H1 (cell line): Measurements from ENCODE around the gene KTI12. TPM values are rescaled to one million over a fixed set of nuclear protein-coding genes. Genes with fewer than 3 reads are reported as not detected.
"Not testable (repeated sequence)": the region's sequence is repeated elsewhere in the genome, so short reads cannot be mapped to it uniquely, and the experiment has no call there.

Experiments
- CTCF ChIA-PET: fragments of 300-600 bp; sonication (Branson Sonifier 250); formaldehyde crosslinking; loops from one replicate; lab custom pipeline; 2021; ENCODE audit not compliant: partially characterized antibody; lab: Charles Lee
- POLR2A ChIA-PET: fragments of 300-600 bp; sonication (Branson Sonifier 250); formaldehyde crosslinking; loops from one replicate; lab custom pipeline; 2021; ENCODE audit warnings: inconsistent platforms; ENCODE audit not compliant: partially characterized antibody; lab: Charles Lee
- DNase-seq, 2 experiments: peaks; one replicate each; pipeline versions ENCODE4 v3.0.0 to v3.0.0-alpha.2; 2010 to 2022; ENCODE audit warnings: low spot score in 2 of 2, low read depth in 1 of 2, mixed read lengths in 1 of 2
- FAIRE-seq: peaks from 2 replicates; lab custom pipeline; 2011; peaks lifted over from hg19 to GRCh38; lab: Jason Lieb, UNC
- H2AFZ ChIP-seq: 2 replicates; pipeline ENCODE4 v1.8.1; 2012; ENCODE audit warnings: low read length, inconsistent platforms
- H2AK5ac ChIP-seq: 2 replicates; pipeline ENCODE4 v1.6.1; 2013; ENCODE audit warnings: low read depth, low read length
- H2BK120ac ChIP-seq: replicated peaks from 2 replicates; pipeline ENCODE3; 2013; ENCODE audit warnings: low read depth, low read length, inconsistent platforms
- H2BK12ac ChIP-seq: 2 replicates; pipeline ENCODE4 v1.6.1; 2013; ENCODE audit warnings: low read depth, low read length
- H2BK15ac ChIP-seq: 2 replicates; pipeline ENCODE4 v1.6.1; 2013; ENCODE audit warnings: low read length
- H2BK20ac ChIP-seq: 2 replicates; pipeline ENCODE4 v1.6.1; 2013; ENCODE audit warnings: low read length
- H2BK5ac ChIP-seq: 2 replicates; pipeline ENCODE4 v1.6.1; 2013; ENCODE audit warnings: low read depth, low read length
- H3K14ac ChIP-seq: 2 replicates; pipeline ENCODE4 v1.6.1; 2013; ENCODE audit warnings: inconsistent platforms; ENCODE audit not compliant: insufficient read length
- H3K18ac ChIP-seq: 2 replicates; pipeline ENCODE4 v1.6.1; 2013; ENCODE audit warnings: low read length; ENCODE audit errors: extremely low read depth
- H3K23ac ChIP-seq: 2 replicates; pipeline ENCODE4 v1.6.1; 2013; ENCODE audit warnings: inconsistent platforms; ENCODE audit not compliant: insufficient read length
- H3K23me2 ChIP-seq: 2 replicates; pipeline ENCODE4 v1.6.1; 2013; ENCODE audit warnings: low read depth, low read length
- H3K27ac ChIP-seq: 2 replicates; pipeline ENCODE4 v1.6.1; 2011; ENCODE audit warnings: low read depth, low read length, inconsistent platforms
- H3K27me3 ChIP-seq, 4 experiments: replicated peaks in 1 of 4; 1 replicate in 1 of 4; 2 replicates in 3 of 4; pipeline versions ENCODE4 v1.6.1 to v1.8.1; 2011 to 2013; ENCODE audit warnings: low read length in 3 of 4, mild to moderate bottlenecking in 3 of 4, inconsistent platforms in 2 of 4, mixed read lengths in 2 of 4, moderate library complexity in 1 of 4; ENCODE audit not compliant: control insufficient read depth in 3 of 4, insufficient read depth in 3 of 4; ENCODE audit errors: extremely low read depth in 1 of 4
- H3K36me3 ChIP-seq, 4 experiments: 2 replicates each; pipeline versions ENCODE4 v1.6.1 to v1.8.1; 2011 to 2013; ENCODE audit warnings: mild to moderate bottlenecking in 4 of 4, low read length in 3 of 4, moderate library complexity in 2 of 4, control low read depth in 1 of 4, inconsistent platforms in 1 of 4; ENCODE audit not compliant: insufficient read depth in 4 of 4, control insufficient read depth in 2 of 4
- H3K4ac ChIP-seq: replicated peaks from 2 replicates; pipeline ENCODE3; 2013; ENCODE audit warnings: low read length, low read depth, mixed read lengths, inconsistent platforms; ENCODE audit not compliant: insufficient read length
- H3K4me1 ChIP-seq, 4 experiments: replicated peaks in 1 of 4; 1 replicate in 1 of 4; 2 replicates in 3 of 4; pipeline versions ENCODE4 v1.6.1 to v1.8.1; 2011 to 2013; ENCODE audit warnings: low read length in 3 of 4, inconsistent platforms in 2 of 4, mixed read lengths in 1 of 4; ENCODE audit not compliant: insufficient read depth in 4 of 4, control insufficient read depth in 3 of 4
- H3K4me2 ChIP-seq, 2 experiments: 2 replicates each; pipeline versions ENCODE4 v1.6.1 to v1.8.1; 2011 to 2013; ENCODE audit warnings: low read depth in 2 of 2, low read length in 2 of 2, control low read depth in 1 of 2, inconsistent platforms in 1 of 2, mild to moderate bottlenecking in 1 of 2; ENCODE audit not compliant: insufficient read depth in 1 of 2
- H3K4me3 ChIP-seq, 4 experiments: fragments of 200-600, 300-600 bp in 1 of 4; sonication (generic), shearing (Covaris generic), sonication (Bioruptor Twin) in 1 of 4; 2 replicates each; pipeline versions ENCODE4 v1.5.1 to v1.8.1; 2011 to 2016; ENCODE audit warnings: low read length in 4 of 4, low read depth in 3 of 4, control low read depth in 2 of 4, inconsistent platforms in 2 of 4, mild to moderate bottlenecking in 2 of 4, mixed read lengths in 1 of 4, moderate library complexity in 1 of 4; ENCODE audit not compliant: insufficient read depth in 2 of 4; ENCODE audit errors: extremely low read depth in 1 of 4
- H3K56ac ChIP-seq: replicated peaks from 2 replicates; pipeline ENCODE3; 2013; ENCODE audit warnings: low read depth, mild to moderate bottlenecking, mixed read lengths, low read length, inconsistent platforms; ENCODE audit not compliant: insufficient read length
- H3K79me1 ChIP-seq: 2 replicates; pipeline ENCODE4 v1.6.1; 2013; ENCODE audit warnings: low read depth, low read length, control low read depth
- H3K79me2 ChIP-seq, 2 experiments: 2 replicates each; pipeline versions ENCODE4 v1.6.1 to v1.8.1; 2012 to 2013; ENCODE audit warnings: low read length in 2 of 2, mild to moderate bottlenecking in 2 of 2, inconsistent platforms in 1 of 2; ENCODE audit not compliant: insufficient read depth in 2 of 2, control insufficient read depth in 1 of 2
- H3K9ac ChIP-seq, 4 experiments: replicated peaks in 1 of 4; 1 replicate in 1 of 4; 2 replicates in 3 of 4; pipeline versions ENCODE4 v1.6.1 to v1.8.1; 2011 to 2013; ENCODE audit warnings: low read depth in 3 of 4, low read length in 3 of 4, control low read depth in 2 of 4, mild to moderate bottlenecking in 2 of 4, moderate library complexity in 2 of 4, inconsistent platforms in 1 of 4; ENCODE audit errors: extremely low read depth in 1 of 4
- H3K9me3 ChIP-seq, 2 experiments: 2 replicates each; pipeline versions ENCODE4 v1.6.1 to v1.8.1; 2012 to 2013; ENCODE audit warnings: mild to moderate bottlenecking in 2 of 2, moderate library complexity in 2 of 2, control low read depth in 1 of 2, inconsistent platforms in 1 of 2, low read depth in 1 of 2, low read length in 1 of 2, mixed read lengths in 1 of 2; ENCODE audit not compliant: insufficient read depth in 2 of 2
- H4K20me1 ChIP-seq, 2 experiments: replicated peaks in 1 of 2; 2 replicates each; pipeline versions ENCODE3 to v1.8.1; 2011 to 2013; ENCODE audit warnings: inconsistent platforms in 2 of 2, low read length in 2 of 2, mild to moderate bottlenecking in 1 of 2; ENCODE audit not compliant: insufficient read depth in 2 of 2, control insufficient read depth in 1 of 2
- H4K5ac ChIP-seq: 2 replicates; pipeline ENCODE4 v1.6.1; 2013; ENCODE audit warnings: low read length, low read depth, mixed read lengths, inconsistent platforms; ENCODE audit not compliant: insufficient read length
- H4K8ac ChIP-seq: 2 replicates; pipeline ENCODE4 v1.8.0; 2013; ENCODE audit warnings: mild to moderate bottlenecking, moderate library complexity, low read length, inconsistent platforms; ENCODE audit not compliant: insufficient read depth; ENCODE audit errors: extremely low read depth
- H4K91ac ChIP-seq: replicated peaks from 2 replicates; pipeline ENCODE3; 2013; ENCODE audit warnings: low read length, mixed read lengths, inconsistent platforms; ENCODE audit not compliant: insufficient read length
- WGBS, 2 experiments: shearing (Covaris generic) in 1 of 2; methylation state at CpG; one replicate each; pipeline versions ENCODE4 v1.1.6 to v1.1.7; 2013 to 2015; ENCODE audit warnings: low lambda C conversion rate in 2 of 2, mixed read lengths in 2 of 2, inconsistent platforms in 1 of 2, low coverage in 1 of 2, missing lambda C conversion rate in 1 of 2; ENCODE audit not compliant: insufficient replicate concordance in 2 of 2, insufficient coverage in 1 of 2, insufficient read length in 1 of 2; ENCODE audit errors: extremely low coverage in 1 of 2, missing lambda C conversion rate in 1 of 2; 5-methylcytosine and 5-hydroxymethylcytosine counted together
- polyA plus RNA-seq, 7 experiments: library from polyadenylated mRNA; depleted of rRNA in 3 of 7; stranded (reverse) in 5 of 7; unstranded in 2 of 7; fragments of >200 nt in 5 of 7; fragments of 200-250 nt in 2 of 7; gene quantifications; 1 replicate in 5 of 7; 2 replicates in 1 of 7; 4 replicates in 1 of 7; pipeline versions ENCODE4 v1.2.1 to v1.2.3, GENCODE V29; 2011 to 2013; ENCODE audit warnings: missing spikeins in 2 of 7, mixed read lengths in 2 of 7
- total RNA-seq: library from RNA; stranded (reverse); fragmentation: NEBNext Ultra II Directional; extraction: Animal tissue kit (Norgen Biotek cat#: 25700); gene quantifications from 2 replicates; pipeline ENCODE4 v1.2.1, GENCODE V29; 2021

The KTI12 gene
- total and polyA plus RNA-seq, 2 of the 8 experiments (the other 6 are each of a cell fraction or from before 2014, with no cell fraction given): 7.5 to 16.2 TPM

DNA sequence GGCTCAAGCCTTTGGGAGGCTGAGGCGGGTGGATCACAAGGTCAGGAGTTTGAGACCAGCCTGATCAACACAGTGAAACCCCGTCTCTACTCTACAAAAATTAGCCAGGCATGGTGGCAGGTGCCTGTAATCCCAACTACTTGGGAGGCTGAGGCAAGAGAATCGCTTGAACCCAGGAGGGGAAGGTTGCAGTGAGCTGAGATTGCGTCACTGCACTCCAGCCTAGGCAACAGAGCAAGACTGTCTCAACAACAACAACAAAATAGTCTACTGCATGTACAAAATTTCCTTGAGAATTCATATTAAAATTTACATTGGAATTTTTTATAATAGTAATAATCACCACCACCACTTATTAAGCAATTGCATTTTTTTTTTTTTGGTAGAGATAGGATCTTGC is 15.7 kb upstream of the KTI12 start:
- H4K20me1 ChIP-seq, H2AFZ ChIP-seq, H4K8ac ChIP-seq, H4K91ac ChIP-seq, H2BK5ac ChIP-seq, H3K4me1 ChIP-seq, H4K5ac ChIP-seq, H2BK20ac ChIP-seq, H3K9me3 ChIP-seq, H3K27me3 ChIP-seq, H2AK5ac ChIP-seq, H3K23ac ChIP-seq, H3K23me2 ChIP-seq, H3K4me2 ChIP-seq, DNase-seq, H2BK12ac ChIP-seq, H3K4me3 ChIP-seq, H2BK120ac ChIP-seq, FAIRE-seq, CTCF ChIA-PET, H3K14ac ChIP-seq, H3K79me1 ChIP-seq, H3K9ac ChIP-seq, H3K18ac ChIP-seq, H3K4ac ChIP-seq, H2BK15ac ChIP-seq, H3K27ac ChIP-seq, H3K56ac ChIP-seq: not testable (repeated sequence)
- 89% methylated on average over 4 of the region's 4 CpGs; no CpG with 5 or more reads in 1 of the 2 experiments for WGBS, 2 experiments
- H3K36me3 ChIP-seq: peaks cover 0 to 23% (median 4%) of the 10 kb centered on the region in 4 experiments; a peak in 5 of 8 replicates
- POLR2A ChIA-PET: interaction anchor here (0.6 to 8.3 kb wide), 5 partner anchors 7 to 244 kb away, joined by 3 to 61 read pairs (median 4); partner anchors contain the start of genes BTF3L4, KTI12 and TXNDC12
- peaks cover 7 to 81% of the 10 kb centered on the region in 2 experiments for H3K79me2 ChIP-seq

DNA sequence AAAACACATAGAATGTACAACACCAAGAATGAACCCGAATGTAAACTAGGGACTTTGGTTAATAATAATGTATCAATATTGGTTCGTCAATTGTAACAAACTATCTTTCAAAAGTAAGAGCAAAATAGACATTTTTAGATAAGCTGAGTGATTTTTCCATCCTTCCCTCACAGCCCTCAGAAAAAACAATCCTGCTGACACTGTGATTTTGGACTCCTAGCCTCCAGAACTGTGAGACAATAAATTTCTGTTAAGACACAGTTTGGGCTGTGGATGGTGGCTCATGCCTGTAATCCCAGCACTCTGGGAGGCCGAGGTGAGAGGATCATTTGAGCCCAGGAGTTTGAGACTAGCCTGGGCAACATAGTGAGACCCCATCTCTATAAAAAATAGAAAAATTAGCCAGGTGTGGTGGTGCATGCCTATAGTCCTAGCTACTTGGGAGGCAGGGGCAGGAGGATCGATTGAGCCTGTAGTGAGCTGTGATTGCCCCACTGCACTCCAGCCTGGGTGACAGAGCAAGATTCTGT is 12.1 kb upstream of the KTI12 start:
- not testable (repeated sequence) for H2AK5ac ChIP-seq, H3K4me1 ChIP-seq, H3K23ac ChIP-seq, H3K4ac ChIP-seq, H3K23me2 ChIP-seq, H3K27ac ChIP-seq, H2BK15ac ChIP-seq, H3K56ac ChIP-seq, H3K4me3 ChIP-seq, H3K9me3 ChIP-seq, H2AFZ ChIP-seq, H2BK12ac ChIP-seq, H3K9ac ChIP-seq, H2BK120ac ChIP-seq, FAIRE-seq, H2BK20ac ChIP-seq, H4K91ac ChIP-seq, H3K27me3 ChIP-seq, H2BK5ac ChIP-seq, H3K4me2 ChIP-seq, H3K79me1 ChIP-seq, H3K14ac ChIP-seq, H4K5ac ChIP-seq, H3K18ac ChIP-seq, H4K8ac ChIP-seq, DNase-seq, H4K20me1 ChIP-seq
- ChIA-PET POLR2A (interaction anchor here (1.0 to 8.3 kb wide), 2 partner anchors 9 to 10 kb away, joined by 4 to 61 read pairs; partner anchors contain the start of genes BTF3L4 and TXNDC12), CTCF (interaction anchor here (1.0 to 1.2 kb wide), 3 partner anchors 42 to 149 kb away, joined by 3 to 4 read pairs (median 3); no protein-coding TSS in a partner anchor)
- 87% methylated on average over 4 of the region's 4 CpGs; no CpG with 5 or more reads in 1 of the 2 experiments for WGBS, 2 experiments
- Histone ChIP-seq H3K36me3 (peaks cover 2 to 10% (median 5%) of the 10 kb centered on the region in 4 experiments; a peak in 3 of 8 replicates), H3K79me2 (peaks cover 3 to 70% of the 10 kb centered on the region in 2 experiments)
